HG03196 (cell line): ENCODE data around the gene PDE4D.
"Not testable (repeated sequence)": the region's sequence is repeated elsewhere in the genome, so short reads cannot be mapped to it uniquely, and the experiment has no call there.

ENCODE experiments used
- ATAC-seq: cut with Tn5 transposase; IDR thresholded peaks from one replicate; pipeline ENCODE4 v1.9.1; 2021; ENCODE audit not compliant: unreplicated experiment

The PDE4D gene

DNA sequence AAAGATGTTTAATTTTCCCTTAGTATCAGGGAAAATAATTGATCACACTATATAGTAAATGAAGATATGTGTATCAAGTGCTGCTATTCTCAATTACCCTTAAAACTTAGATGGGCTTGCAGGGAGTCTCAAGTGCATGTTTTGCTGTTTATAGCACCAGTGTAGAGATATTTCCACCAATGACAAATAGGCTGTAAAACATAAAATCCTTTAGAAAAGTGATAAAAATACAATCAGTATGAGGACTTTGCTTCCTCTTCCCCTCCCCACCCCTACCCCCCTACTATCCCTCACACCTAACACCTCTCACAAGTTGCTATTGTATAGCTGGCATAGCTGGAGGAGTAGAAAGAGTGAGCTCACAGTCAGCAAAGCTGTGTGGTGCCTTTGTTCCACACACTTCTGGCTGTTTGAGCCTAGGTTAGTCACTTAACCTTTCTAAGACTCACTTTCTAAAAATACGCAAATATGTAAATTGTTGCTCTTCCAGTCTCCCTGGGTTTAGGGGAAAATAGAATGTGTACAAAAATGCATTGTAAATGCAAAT lies 93.1 kb downstream of the PDE4D start:
- ATAC-seq, result peak; percentile 13

DNA sequence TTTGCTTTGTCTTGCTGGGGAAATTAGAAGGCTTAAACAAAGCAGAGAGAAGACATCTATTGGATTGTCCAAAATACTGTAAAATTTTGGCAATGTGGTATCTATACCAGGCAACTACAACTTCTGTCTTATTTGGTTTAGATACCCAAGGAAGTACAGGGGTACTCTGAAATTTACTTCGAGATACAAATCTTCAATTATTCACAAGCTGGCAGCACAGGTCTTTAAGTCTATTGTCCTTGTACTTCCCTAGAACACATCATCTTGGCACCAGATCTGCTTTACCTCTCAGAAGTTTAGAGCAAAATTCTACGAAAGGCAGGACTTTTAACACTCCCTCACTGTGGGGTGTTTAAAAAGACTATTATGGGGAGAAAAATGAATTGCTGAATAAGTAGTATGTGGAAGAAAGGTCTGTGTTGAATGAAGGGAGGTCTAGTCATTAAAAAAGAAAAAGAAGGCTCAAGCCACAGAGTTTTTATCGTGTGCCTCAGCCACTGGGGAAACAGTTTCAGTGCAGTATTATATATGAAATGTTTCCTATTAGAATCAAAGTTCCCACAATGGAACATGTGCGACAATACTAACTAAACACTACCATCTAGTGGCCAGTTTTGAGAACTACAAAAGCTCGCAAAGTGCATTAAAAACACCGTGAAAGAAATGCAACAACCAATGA lies 93.7 kb downstream of the PDE4D start:
- peak; percentile 54 for ATAC-seq

- ATAC-seq, result peak; percentile 72
Observed at GRCh38 chr5:59798862-59799667, 94.5 kb downstream of the PDE4D start.

- no peak for ATAC-seq
Observed at GRCh38 chr5:59795141-59795540, 98.4 kb downstream of the PDE4D start.

- ATAC-seq, result no peak
Observed at GRCh38 chr5:59792983-59793585, 100.4 kb downstream of the PDE4D start.

DNA sequence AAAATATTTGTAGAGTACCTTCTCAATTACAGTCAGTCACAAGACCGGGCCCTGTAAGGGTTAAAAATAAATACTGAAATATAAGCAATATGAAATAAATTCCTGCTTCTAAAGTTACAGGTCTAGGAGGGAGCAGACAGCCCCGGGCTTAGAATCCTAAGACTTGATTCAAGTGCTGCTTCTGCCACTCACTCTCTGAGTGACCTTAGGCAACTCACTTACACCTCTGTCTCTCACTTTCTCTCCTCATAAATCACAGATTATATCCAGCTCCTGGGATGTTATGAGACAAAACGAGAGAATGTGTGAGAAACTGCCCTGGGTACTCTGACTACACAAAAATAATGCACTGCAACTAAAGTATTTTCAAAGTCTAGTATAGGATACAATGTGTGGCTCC lies 101.9 kb downstream of the PDE4D start:
- no peak for ATAC-seq

DNA sequence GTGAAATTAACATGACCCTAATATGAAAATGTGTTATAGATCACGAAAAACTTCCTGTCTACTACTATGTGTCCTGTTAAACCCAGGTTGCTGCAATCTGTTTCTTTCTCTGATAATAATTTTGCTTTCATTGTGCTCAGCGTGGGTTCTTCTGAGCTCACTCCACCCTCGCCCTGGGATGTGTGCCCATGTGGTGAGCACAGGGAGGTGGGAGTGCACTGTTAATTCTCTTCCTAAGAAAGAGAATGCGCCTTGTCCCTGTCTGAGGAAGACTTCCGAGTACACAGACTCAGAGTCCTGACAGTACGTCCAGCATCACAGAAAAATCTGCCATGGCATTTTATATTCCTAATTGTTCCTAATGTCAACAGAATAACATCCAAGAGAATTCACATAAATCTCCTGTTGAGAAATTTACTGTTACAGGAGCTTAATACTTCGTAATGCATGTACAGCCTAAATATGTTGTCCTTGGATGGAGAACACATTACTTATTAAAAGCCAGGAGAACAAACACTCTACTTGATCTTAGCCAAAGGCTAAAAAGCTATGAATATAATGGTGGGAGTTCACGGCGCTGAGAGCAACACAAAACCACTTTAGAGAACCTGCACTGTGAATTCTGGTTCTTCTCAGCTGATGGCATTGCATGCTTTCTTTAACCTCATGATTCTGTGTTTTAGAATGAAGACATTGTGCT lies 102.6 kb downstream of the PDE4D start:
- ATAC-seq, result peak; percentile 17

GRCh38 chr5:59790376-59790775 lies 103.2 kb downstream of the PDE4D start:
- peak; percentile 74 for ATAC-seq

DNA sequence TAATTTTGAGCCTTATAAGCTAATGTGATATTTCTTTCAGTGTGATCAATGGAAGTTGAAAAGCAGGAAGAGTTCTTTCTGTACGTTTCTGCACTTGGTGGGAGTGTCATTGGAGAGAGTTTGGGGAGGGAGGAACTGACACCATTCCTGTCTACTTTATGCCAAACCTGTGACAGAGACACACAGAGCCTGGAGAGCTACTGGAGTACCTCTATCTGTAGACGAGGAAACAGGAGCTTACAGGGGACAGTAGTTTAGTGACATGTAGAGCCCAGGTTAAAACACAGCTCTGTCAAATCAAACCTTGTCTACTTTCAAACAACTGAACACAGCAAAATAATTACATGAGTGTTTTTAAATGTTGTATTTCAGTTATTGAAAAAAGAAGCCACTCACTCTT lies 103.6 kb downstream of the PDE4D start:
- ATAC-seq, result no peak

GRCh38 chr5:59789197-59789596 lies 104.3 kb downstream of the PDE4D start:
- ATAC-seq, result no peak

- ATAC-seq, result no peak
Observed at GRCh38 chr5:59786334-59786805, 107.2 kb downstream of the PDE4D start.

DNA sequence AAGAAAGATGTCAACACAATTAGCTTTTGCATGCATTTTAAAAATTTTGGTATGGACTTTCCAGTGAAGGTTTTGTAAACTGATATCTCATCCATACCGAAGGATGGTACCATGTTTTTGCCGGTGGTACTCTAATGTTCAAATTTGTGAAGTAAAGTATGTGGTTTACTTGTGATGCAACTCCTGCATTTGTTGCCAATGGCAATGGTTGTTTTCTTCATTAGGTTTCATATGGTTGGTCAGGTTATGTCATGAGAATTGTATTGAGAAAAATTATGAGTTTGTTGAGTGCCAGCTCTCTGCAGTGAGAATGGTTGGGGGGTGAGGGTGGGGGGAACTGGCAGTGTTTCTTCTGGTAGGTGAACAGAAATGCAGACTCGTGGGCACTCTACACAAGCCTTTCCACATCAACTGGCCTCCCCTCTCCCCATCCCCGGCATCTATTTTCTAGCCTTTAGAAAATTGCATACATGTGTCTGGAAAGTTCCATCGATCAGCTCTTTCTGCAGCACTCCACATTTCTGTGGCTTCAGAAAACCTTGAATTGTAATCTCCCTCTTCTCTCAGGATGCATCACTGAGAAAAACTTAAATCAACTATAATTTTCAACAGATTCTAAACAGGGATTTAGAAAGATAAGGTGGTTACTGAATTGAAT lies 107.7 kb downstream of the PDE4D start:
- no peak for ATAC-seq

DNA sequence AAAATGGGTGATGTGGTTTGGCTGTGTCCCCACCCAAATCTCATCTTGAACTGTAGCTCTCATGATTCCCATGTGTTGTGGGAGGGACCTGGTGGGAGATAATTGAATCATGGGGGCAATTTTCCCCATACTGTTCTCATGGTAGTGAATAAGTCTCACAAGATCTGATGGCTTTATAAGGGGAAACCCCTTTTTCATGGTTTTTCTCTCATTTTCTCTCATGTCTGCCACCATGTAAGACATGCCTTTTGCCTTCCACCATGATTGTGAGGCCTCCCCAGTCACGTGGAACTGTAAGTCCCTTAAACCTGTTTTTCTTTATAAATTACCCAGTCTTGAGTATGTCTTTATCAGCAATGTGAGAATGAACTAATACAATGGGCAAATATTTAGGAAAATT lies 108.8 kb downstream of the PDE4D start:
- ATAC-seq, result not testable (repeated sequence)

DNA sequence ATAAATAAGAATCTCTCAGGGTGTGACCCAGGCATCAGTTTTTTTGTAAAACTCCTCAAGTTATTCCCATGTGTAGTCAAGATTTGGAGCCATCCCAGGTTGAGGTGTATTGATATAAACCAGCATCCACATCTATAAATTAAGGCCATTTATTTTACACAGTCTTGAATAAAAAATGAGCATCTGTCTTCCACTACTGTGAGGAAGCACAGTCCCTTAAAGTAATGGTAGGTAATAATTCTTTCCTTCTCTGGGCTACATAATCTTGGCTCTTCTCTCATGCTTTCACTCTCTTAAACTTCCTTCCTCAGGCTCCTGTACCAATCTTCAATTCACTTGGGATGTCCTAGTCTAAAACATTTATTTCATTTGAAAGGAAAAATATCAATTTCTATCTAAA lies 110.3 kb downstream of the PDE4D start:
- no peak for ATAC-seq

DNA sequence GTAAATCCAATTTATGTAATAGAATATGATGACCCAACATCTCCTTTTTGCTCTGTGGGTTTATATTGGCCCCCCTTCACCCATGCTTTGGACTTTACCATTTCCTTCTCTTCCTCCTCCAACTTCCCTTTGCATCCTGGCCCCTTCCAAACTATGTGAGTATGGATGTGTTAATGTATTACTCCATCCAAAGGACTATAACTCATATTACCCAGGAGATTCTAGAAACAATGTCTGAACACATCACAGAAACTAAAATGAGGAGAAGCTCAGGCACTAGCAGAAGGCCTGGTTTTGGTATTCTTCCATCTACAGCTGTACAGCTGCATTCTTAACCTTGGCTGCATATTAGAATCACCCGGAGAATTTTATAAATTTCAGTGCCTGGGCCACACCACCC lies 110.7 kb downstream of the PDE4D start:
- no peak for ATAC-seq

DNA sequence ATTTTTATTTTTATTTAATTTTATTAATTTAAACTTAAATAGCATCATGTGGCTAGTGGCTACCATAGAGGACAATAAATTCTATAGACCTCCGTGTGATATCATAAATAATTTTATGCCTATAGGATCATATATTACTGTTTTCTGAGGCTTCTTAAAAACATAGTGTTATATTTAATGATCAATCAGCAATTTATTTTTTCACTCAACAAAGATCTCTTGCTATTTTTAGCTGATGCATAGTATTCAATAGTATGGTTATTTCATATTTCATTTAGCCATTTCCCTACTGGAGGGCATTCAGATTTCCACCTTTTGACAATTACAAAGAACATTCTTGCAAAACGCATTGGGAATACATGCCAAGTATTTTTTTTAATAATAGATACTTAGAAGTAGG lies 114.1 kb downstream of the PDE4D start:
- ATAC-seq, result no peak

- ATAC-seq, result no peak
Observed at GRCh38 chr5:59777028-59777427, 116.5 kb downstream of the PDE4D start.

- ATAC-seq, result no peak
Observed at GRCh38 chr5:59773294-59773693, 120.2 kb downstream of the PDE4D start.

DNA sequence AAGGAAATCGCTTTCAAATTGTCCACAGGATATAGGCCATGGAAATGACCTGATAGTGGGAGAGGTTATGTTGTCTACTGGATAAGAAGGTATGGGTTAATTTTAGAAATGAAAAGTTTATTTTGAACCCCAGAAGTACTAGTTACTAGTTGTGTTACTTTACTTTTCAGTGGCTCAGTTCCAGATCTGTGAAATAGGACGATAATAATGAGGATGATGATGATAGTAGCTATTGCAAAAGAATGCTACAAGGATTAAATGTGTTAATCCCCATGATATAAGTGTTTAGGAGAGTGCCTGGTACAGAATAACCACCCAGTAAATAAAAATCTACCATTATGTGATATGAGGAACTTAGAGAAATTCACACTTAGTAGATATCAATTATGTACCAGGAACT lies 120.8 kb downstream of the PDE4D start:
- no peak for ATAC-seq

DNA sequence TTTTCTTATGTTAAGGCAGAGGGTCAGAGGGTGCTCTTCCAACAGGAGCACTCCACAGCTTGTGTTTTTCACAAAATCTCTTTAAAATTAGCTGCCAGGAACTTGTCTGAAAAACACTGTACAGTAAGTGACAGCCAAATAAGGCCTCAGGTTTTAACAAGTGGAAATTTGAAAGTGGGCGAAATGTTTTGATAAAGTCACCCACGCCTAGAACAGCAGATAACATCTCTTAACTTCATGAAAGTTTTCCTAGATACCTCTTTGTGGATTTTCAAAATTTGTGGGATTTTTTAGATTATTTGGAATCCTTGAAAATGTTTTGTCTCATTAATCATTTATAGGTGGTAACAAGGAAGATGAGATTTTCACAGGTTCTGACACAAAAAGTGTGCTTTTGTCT lies 121.3 kb downstream of the PDE4D start:
- no peak for ATAC-seq

GRCh38 chr5:59770953-59771352 lies 122.6 kb downstream of the PDE4D start:
- ATAC-seq, result no peak
